ENCODE results near the gene COPS6.

COPS6 gene

GRCh38 chr7:100065452-100066186 is 23.1 kb upstream of the COPS6 start:
- TF ChIP-seq, protein P1, sequence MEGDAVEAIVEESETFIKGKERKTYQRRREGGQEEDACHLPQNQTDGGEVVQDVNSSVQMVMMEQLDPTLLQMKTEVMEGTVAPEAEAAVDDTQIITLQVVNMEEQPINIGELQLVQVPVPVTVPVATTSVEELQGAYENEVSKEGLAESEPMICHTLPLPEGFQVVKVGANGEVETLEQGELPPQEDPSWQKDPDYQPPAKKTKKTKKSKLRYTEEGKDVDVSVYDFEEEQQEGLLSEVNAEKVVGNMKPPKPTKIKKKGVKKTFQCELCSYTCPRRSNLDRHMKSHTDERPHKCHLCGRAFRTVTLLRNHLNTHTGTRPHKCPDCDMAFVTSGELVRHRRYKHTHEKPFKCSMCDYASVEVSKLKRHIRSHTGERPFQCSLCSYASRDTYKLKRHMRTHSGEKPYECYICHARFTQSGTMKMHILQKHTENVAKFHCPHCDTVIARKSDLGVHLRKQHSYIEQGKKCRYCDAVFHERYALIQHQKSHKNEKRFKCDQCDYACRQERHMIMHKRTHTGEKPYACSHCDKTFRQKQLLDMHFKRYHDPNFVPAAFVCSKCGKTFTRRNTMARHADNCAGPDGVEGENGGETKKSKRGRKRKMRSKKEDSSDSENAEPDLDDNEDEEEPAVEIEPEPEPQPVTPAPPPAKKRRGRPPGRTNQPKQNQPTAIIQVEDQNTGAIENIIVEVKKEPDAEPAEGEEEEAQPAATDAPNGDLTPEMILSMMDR (conservative IDR thresholded peaks at IDR 0.05; ENCODE audit: low read depth, low read length): no peak
- H3K4me3 ChIP-seq (ENCODE audit: low read length): no peak overlapping the region
- no peak for DNase-seq (ENCODE audit: low read depth)

DNA sequence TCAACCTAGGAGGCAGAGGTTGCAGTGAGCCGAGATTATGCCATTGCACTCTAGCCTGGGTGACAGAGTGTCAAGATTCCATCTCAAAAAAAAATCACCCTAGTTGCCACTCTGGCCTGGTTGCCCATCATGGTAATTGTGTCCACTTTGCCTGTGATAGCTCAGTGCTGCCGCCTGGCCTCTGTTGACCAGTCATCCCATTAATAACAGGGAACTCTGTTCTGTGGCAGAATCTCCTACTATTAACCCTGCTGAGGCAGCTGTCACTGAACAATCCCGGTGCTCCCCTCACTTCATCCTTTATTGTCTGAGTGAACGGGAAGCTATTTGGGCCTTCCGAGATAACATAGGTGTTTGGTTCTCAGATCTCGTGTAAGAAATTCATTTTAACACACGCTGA is 21.8 kb upstream of the COPS6 start:
- TF ChIP-seq, protein P1 (conservative IDR thresholded peaks at IDR 0.05; ENCODE audit: low read depth, low read length): no peak

DNA sequence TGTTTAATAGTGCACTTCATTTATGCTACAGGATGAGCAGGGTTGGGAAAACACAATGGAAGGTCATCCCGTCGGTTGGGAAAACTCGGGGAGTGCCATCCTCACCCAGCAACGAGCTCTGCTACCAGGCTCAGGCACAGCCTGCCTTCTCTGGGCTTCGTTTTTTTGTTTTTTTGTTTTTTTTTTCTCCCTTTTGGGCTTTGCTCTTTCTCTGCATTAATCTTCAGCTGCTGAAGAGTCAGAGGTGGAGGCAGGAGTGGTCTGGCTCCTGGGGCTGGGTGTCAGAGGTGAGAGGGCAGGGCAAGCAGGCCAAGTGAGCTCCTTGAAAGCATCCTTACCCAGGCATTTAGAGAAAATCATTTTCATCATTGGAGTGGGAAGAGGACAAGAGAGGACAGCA is 18.8 kb upstream of the COPS6 start:
- TF ChIP-seq, protein P1 (conservative IDR thresholded peaks at IDR 0.05; ENCODE audit: low read depth, low read length): no peak
- H3K4me3 ChIP-seq (ENCODE audit: low read length): no peak overlapping the region

More for the DNA sequence above, 21.8 kb upstream of the COPS6 start:
- no peak overlapping the region for H3K4me3 ChIP-seq (ENCODE audit: low read length)
- DNase-seq (ENCODE audit: low read depth): no peak

GRCh38 chr7:100071018-100071723 is 17.6 kb upstream of the COPS6 start:
- H3K4me3 ChIP-seq (ENCODE audit: low read length): no peak overlapping the region
- no peak for DNase-seq (ENCODE audit: low read depth)
- TF ChIP-seq, protein P1 (conservative IDR thresholded peaks at IDR 0.05; ENCODE audit: low read depth, low read length): no peak

More for the DNA sequence above, 18.8 kb upstream of the COPS6 start:
- DNase-seq (ENCODE audit: low read depth): no peak

- TF ChIP-seq, protein P1 (conservative IDR thresholded peaks at IDR 0.05; ENCODE audit: low read depth, low read length): no peak
- DNase-seq (ENCODE audit: low read depth): no peak
- H3K4me3 ChIP-seq (ENCODE audit: low read length): no peak overlapping the region
These were observed 16.3 kb upstream of the COPS6 start for GRCh38 chr7:100072462-100072861.

DNA sequence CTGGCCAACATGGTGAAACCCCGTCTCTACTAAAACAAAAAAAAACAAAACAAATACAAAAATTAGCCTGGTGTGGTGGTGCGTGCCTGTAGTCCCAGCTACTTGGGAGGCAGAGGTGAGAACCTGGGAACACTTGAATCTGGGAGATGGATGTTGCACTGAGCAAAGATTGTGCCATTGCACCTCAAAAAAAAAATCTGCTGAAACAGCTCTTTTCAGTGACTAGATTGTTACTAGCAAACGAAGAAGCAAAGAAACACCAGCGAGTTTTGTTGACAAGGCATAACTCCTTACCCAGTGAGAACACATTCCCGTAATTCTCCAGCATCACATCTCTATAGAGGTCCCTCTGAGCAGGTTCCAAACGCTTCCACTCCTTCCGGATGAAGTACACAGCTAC is 13.9 kb upstream of the COPS6 start:
- no peak overlapping the region for H3K4me3 ChIP-seq (ENCODE audit: low read length)
- TF ChIP-seq, protein P1 (conservative IDR thresholded peaks at IDR 0.05; ENCODE audit: low read depth, low read length): no peak
- no peak for DNase-seq (ENCODE audit: low read depth)

DNA sequence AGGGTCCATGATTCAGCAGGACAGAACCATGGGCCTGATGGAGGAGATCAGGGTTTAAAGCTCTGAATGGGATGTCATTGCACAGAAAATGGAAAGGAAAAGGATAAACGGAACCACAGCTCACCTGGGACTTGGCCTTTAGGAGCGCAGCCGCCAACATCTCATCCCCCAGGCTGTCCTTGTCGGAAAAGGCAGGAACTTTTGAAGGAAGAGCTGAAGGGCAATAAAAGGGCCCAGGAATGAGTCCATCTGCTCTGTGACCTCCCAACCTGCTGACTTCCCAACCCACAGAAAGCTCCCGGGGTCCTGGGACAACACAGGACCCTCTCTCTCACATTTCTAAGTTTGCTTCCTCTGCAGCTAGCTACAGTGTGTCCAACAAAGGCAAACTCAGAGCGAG is 13.4 kb upstream of the COPS6 start:
- H3K4me3 ChIP-seq (ENCODE audit: low read length): no peak overlapping the region
- DNase-seq (ENCODE audit: low read depth): no peak
- TF ChIP-seq, protein P1 (conservative IDR thresholded peaks at IDR 0.05; ENCODE audit: low read depth, low read length): no peak
